Measurements from ENCODE around the gene FDX1.

FDX1 gene

DNA sequence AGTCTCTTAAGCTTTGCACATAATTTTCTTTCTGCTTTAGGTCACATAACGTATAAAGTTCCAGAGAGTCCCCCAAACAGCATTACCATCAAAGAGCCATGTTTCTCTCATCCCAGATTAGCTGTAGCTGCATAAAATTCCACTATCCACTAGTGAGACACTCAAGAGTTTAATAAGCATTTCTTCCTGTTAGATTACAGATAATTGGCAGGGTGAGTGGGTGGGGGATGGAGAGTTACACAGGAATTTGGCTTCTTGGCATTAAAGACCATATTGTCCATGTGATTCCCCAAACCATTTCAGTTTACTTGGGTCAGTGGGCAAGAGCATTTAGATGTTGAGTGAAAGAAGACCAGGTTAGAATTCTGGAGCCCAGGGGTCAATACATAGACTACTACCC is 82.3 kb downstream of the FDX1 start:
- TF ChIP-seq POLR2A (IDR thresholded peaks at IDR 0.05; ENCODE audit: extremely low read depth, insufficient read length) = no peak
- no peak for TF ChIP-seq MYC (IDR thresholded peaks at IDR 0.05; ENCODE audit: low read depth, low read length)
- TF ChIP-seq, protein P1, sequence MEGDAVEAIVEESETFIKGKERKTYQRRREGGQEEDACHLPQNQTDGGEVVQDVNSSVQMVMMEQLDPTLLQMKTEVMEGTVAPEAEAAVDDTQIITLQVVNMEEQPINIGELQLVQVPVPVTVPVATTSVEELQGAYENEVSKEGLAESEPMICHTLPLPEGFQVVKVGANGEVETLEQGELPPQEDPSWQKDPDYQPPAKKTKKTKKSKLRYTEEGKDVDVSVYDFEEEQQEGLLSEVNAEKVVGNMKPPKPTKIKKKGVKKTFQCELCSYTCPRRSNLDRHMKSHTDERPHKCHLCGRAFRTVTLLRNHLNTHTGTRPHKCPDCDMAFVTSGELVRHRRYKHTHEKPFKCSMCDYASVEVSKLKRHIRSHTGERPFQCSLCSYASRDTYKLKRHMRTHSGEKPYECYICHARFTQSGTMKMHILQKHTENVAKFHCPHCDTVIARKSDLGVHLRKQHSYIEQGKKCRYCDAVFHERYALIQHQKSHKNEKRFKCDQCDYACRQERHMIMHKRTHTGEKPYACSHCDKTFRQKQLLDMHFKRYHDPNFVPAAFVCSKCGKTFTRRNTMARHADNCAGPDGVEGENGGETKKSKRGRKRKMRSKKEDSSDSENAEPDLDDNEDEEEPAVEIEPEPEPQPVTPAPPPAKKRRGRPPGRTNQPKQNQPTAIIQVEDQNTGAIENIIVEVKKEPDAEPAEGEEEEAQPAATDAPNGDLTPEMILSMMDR (IDR thresholded peaks at IDR 0.05; ENCODE audit: low read depth, low read length) = no peak
- TF ChIP-seq, protein P2, sequence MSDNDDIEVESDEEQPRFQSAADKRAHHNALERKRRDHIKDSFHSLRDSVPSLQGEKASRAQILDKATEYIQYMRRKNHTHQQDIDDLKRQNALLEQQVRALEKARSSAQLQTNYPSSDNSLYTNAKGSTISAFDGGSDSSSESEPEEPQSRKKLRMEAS (IDR thresholded peaks at IDR 0.05; ENCODE audit: low read depth, low read length) = no peak
- DNase-seq (ENCODE audit: low read depth) = no peak
- H3K4me3 ChIP-seq (ENCODE audit: low read depth, low read length) = no peak overlapping the region

DNA sequence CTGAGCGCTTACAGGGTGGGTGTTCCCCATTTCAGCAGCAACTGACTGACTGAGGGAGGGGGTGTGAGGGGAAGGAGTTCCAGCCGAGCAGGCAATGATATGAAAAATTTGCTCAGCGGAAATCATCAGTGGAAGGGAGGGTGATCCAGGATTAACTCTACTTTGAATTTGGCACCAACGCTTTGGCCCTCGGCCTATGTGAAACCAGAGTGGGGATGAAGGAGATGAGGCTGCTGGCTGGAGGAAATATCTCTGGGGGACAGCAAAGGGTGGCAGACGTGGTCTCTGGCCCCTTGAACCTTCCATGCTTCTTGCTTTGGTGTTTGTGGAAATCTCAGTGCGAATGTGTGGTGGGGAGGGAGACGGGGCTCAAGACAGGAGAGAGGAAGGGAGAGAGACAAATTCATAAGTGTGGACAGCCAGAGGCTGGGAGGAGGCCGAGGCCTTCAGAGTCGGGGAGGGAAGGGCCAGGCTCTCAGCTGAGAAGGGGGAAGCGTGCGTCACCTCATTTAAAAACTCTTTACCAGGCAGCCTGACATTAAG is 83.6 kb downstream of the FDX1 start:
- no peak for DNase-seq (ENCODE audit: low read depth)
- no peak overlapping the region for H3K4me3 ChIP-seq (ENCODE audit: low read depth, low read length)
- TF ChIP-seq POLR2A (IDR thresholded peaks at IDR 0.05; ENCODE audit: extremely low read depth, insufficient read length) = no peak
- TF ChIP-seq, protein P2 (IDR thresholded peaks at IDR 0.05; ENCODE audit: low read depth, low read length) = no peak
- TF ChIP-seq MYC (IDR thresholded peaks at IDR 0.05; ENCODE audit: low read depth, low read length) = no peak
- TF ChIP-seq, protein P1 (IDR thresholded peaks at IDR 0.05; ENCODE audit: low read depth, low read length) = no peak

GRCh38 chr11:110513846-110514437 is 84.2 kb downstream of the FDX1 start:
- H3K4me3 ChIP-seq (ENCODE audit: low read depth, low read length) = no peak overlapping the region
- no peak for TF ChIP-seq POLR2A (IDR thresholded peaks at IDR 0.05; ENCODE audit: extremely low read depth, insufficient read length)
- TF ChIP-seq, protein P2 (IDR thresholded peaks at IDR 0.05; ENCODE audit: low read depth, low read length) = no peak
- TF ChIP-seq, protein P1 (IDR thresholded peaks at IDR 0.05; ENCODE audit: low read depth, low read length) = no peak
- TF ChIP-seq MYC (IDR thresholded peaks at IDR 0.05; ENCODE audit: low read depth, low read length) = no peak
- DNase-seq (ENCODE audit: low read depth) = no peak
